ENCODE results near the gene CPNE9.

DNA sequence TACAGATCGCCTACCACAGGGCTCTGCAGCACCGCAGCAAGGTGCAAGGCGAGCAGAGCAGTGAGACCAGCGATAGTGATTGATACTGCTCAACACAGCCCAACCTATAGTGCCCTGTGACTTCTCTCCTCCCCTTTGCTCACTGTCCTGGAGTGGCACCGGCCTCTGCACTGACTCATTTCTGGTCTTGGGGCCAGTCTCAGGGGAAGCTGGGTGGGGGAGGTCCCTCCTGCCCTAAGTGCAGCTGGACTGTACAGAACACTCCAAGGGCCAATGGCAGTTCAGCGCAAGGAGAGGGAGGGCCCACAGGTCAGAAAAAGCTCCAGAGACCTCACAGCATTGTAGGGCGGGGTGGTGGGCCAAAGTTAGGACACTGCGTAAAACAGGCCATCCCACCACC, 43.6 kb downstream of the CPNE9 start:
- TF ChIP-seq, protein P1, sequence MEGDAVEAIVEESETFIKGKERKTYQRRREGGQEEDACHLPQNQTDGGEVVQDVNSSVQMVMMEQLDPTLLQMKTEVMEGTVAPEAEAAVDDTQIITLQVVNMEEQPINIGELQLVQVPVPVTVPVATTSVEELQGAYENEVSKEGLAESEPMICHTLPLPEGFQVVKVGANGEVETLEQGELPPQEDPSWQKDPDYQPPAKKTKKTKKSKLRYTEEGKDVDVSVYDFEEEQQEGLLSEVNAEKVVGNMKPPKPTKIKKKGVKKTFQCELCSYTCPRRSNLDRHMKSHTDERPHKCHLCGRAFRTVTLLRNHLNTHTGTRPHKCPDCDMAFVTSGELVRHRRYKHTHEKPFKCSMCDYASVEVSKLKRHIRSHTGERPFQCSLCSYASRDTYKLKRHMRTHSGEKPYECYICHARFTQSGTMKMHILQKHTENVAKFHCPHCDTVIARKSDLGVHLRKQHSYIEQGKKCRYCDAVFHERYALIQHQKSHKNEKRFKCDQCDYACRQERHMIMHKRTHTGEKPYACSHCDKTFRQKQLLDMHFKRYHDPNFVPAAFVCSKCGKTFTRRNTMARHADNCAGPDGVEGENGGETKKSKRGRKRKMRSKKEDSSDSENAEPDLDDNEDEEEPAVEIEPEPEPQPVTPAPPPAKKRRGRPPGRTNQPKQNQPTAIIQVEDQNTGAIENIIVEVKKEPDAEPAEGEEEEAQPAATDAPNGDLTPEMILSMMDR (IDR thresholded peaks at IDR 0.05), result no peak
- no peak for TF ChIP-seq POLR2AphosphoS5 (IDR thresholded peaks at IDR 0.05)
